GM23338 (cell line): Measurements from ENCODE around the gene SLC23A1. TPM values are rescaled to one million over a fixed set of nuclear protein-coding genes. Genes with fewer than 3 reads are reported as not detected.
"Not testable (repeated sequence)": the region's sequence is repeated elsewhere in the genome, so short reads cannot be mapped to it uniquely, and the experiment has no call there.

Experiments
- ATAC-seq: fragments of 200-7000 bp; cut with Tn5 transposase; 3 replicates; pipeline ENCODE4 v1.9.1; 2020
- DNase-seq: peaks from one replicate; pipeline ENCODE4 v3.0.0-alpha.2; 2015; ENCODE audit warnings: low spot score
- H2AFZ ChIP-seq: fragments of 200-600 bp; sonication (generic); 2 replicates; pipeline ENCODE4 v1.8.0; 2016; ENCODE audit warnings: antibody characterized with exemption, mild to moderate bottlenecking, moderate library complexity
- H3F3A ChIP-seq: fragments of 200-600 bp; sonication (generic); replicated peaks from 2 replicates; pipeline ENCODE4 v1.8.0; 2017; ENCODE audit warnings: antibody characterized with exemption, mixed run types, low read depth
- H3K27ac ChIP-seq: fragments of 200-600 bp; sonication (generic); 2 replicates; pipeline ENCODE4 v1.6.1; 2016; ENCODE audit warnings: low read depth
- H3K27me3 ChIP-seq: fragments of 200-600 bp; sonication (generic); 2 replicates; pipeline ENCODE4 v1.8.0; 2016; ENCODE audit warnings: mild to moderate bottlenecking, mixed run types, moderate library complexity; ENCODE audit not compliant: insufficient read depth
- H3K36me3 ChIP-seq: fragments of 200-600 bp; sonication (generic); 2 replicates; pipeline ENCODE4 v1.8.0; 2016; ENCODE audit warnings: mild to moderate bottlenecking; ENCODE audit not compliant: insufficient read depth
- H3K4me1 ChIP-seq: fragments of 200-600 bp; sonication (generic); 2 replicates; pipeline ENCODE4 v1.8.0; 2016; ENCODE audit warnings: mild to moderate bottlenecking, moderate library complexity; ENCODE audit not compliant: insufficient read depth
- H3K4me2 ChIP-seq: fragments of 200-600 bp; sonication (generic); 2 replicates; pipeline ENCODE4 v1.7.1; 2017; ENCODE audit warnings: mixed run types
- H3K4me3 ChIP-seq: fragments of 200-600 bp; sonication (generic); 2 replicates; pipeline ENCODE4 v1.6.1; 2016; ENCODE audit warnings: mixed run types
- H3K79me2 ChIP-seq: fragments of 200-600 bp; sonication (generic); replicated peaks from 2 replicates; pipeline ENCODE4 v1.8.0; 2017; ENCODE audit warnings: mild to moderate bottlenecking; ENCODE audit not compliant: insufficient read depth
- H3K9me2 ChIP-seq: fragments of 200-600 bp; sonication (generic); 2 replicates; pipeline ENCODE4 v1.8.0; 2017; ENCODE audit not compliant: insufficient read depth
- H4K20me1 ChIP-seq: fragments of 200-600 bp; sonication (generic); replicated peaks from 2 replicates; pipeline ENCODE4 v1.8.0; 2017; ENCODE audit warnings: mild to moderate bottlenecking; ENCODE audit not compliant: insufficient read depth
- H3K27ac Mint-ChIP-seq: 2 replicates; pipeline ENCODE4 v1.8.0; 2020; ENCODE audit warnings: inconsistent platforms, mild to moderate bottlenecking, moderate library complexity, mixed read lengths
- H3K27me3 Mint-ChIP-seq: 3 replicates; pipeline ENCODE4 v1.8.0; 2022; ENCODE audit warnings: low read depth, mild to moderate bottlenecking, moderate library complexity, mixed read lengths, inconsistent platforms; ENCODE audit not compliant: insufficient read depth, poor library complexity
- H3K36me3 Mint-ChIP-seq: 3 replicates; pipeline ENCODE4 v1.8.0; 2021; ENCODE audit warnings: low read depth, mild to moderate bottlenecking, inconsistent platforms, moderate library complexity, mixed read lengths
- H3K4me1 Mint-ChIP-seq: 3 replicates; pipeline ENCODE4 v1.8.0; 2020; ENCODE audit warnings: mild to moderate bottlenecking, inconsistent platforms, mixed read lengths
- H3K4me3 Mint-ChIP-seq: 3 replicates; pipeline ENCODE4 v1.8.0; 2021; ENCODE audit warnings: moderate library complexity, mild to moderate bottlenecking, inconsistent platforms, mixed read lengths
- H3K9me3 Mint-ChIP-seq: 3 replicates; pipeline ENCODE4 v1.8.0; 2020; ENCODE audit warnings: moderate library complexity, mild to moderate bottlenecking, inconsistent platforms, mixed read lengths
- CREB1 ChIP-seq: fragments of 250-450 bp; sonication (Bioruptor Pico); IDR thresholded peaks from 2 replicates; pipeline ENCODE4 v1.5.0; 2020; ENCODE audit warnings: low read depth, mild to moderate bottlenecking, moderate library complexity
- ETS1 ChIP-seq: IDR thresholded peaks from 2 replicates; pipeline ENCODE4 v1.6.1; 2016; ENCODE audit warnings: antibody characterized with exemption
- EZH2 ChIP-seq: fragments of 200-600 bp; sonication (generic); IDR thresholded peaks from one replicate; pipeline ENCODE4 v1.8.0; 2017; ENCODE audit warnings: antibody characterized with exemption, mild to moderate bottlenecking, low read depth; ENCODE audit not compliant: unreplicated experiment
- EZH2phosphoT487 ChIP-seq: fragments of 200-600 bp; sonication (generic); IDR thresholded peaks from one replicate; pipeline ENCODE4 v1.8.1; 2018; ENCODE audit warnings: antibody characterized with exemption; ENCODE audit not compliant: unreplicated experiment
- JUNB ChIP-seq: IDR thresholded peaks from one replicate; pipeline ENCODE4 v1.6.1; 2016; ENCODE audit warnings: antibody characterized with exemption; ENCODE audit not compliant: unreplicated experiment
- NANOG ChIP-seq: IDR thresholded peaks from 2 replicates; pipeline ENCODE4 v1.6.1; 2016; ENCODE audit warnings: antibody characterized with exemption, borderline replicate concordance
- POLR2AphosphoS5 ChIP-seq: IDR thresholded peaks from 2 replicates; pipeline ENCODE4 v1.6.1; 2016; ENCODE audit warnings: antibody characterized with exemption, low read depth
- REST ChIP-seq: IDR thresholded peaks from one replicate; pipeline ENCODE4 v1.6.1; 2018; ENCODE audit warnings: antibody characterized with exemption; ENCODE audit not compliant: unreplicated experiment
- ZNF114 ChIP-seq: fragments of 250-450 bp; sonication (Bioruptor Pico); IDR thresholded peaks from 2 replicates; pipeline ENCODE4 v1.5.0; 2020; ENCODE audit warnings: mild to moderate bottlenecking, moderate library complexity
- ZNF331 ChIP-seq: fragments of 250-450 bp; sonication (Bioruptor Pico); IDR thresholded peaks from 2 replicates; pipeline ENCODE4 v1.5.0; 2020; ENCODE audit warnings: low read depth, mild to moderate bottlenecking, moderate library complexity
- ZNF462 ChIP-seq: fragments of 250-450 bp; sonication (Bioruptor Pico); IDR thresholded peaks from 2 replicates; pipeline ENCODE4 v1.5.0; 2020; ENCODE audit warnings: mild to moderate bottlenecking, moderate library complexity
- polyA plus RNA-seq: library from polyadenylated mRNA; unstranded; fragments of >200 nt; fragmentation: Nextera tagmentation; extraction: Ambion mirVana; gene quantifications from 2 replicates; pipeline ENCODE4 v1.2.1, GENCODE V29; 2016
- total RNA-seq: library from RNA; depleted of rRNA; stranded (reverse); fragments of >200 nt; shearing (Covaris generic); gene quantifications from 2 replicates; pipeline ENCODE4 v1.2.3, GENCODE V29; 2014

SLC23A1 gene
- total and polyA plus RNA-seq, 2 experiments from 2014 or later, result 0.29 TPM; not detected in 1

GRCh38 chr5:139387611-139388197 lies 4.6 kb upstream of the SLC23A1 start:
- 0 out of 3 replicates have a peak overlapping the region, but pooled peaks have one; percentile 41 for H3K4me3 Mint-ChIP-seq
- no peaks in the 10 kb centered on the region for H3K9me3 Mint-ChIP-seq
- Histone ChIP-seq H3K36me3 (no peaks in the 10 kb centered on the region), H3F3A (0 out of 2 replicates have a peak, but pooled peaks cover 4% of the 10 kb centered on the region), H3K79me2 (no peaks in the 10 kb centered on the region), H3K4me2 (peak overlapping the region; percentile 74; the same call in 1 of the 2 replicates), H3K9me2 (no peaks in the 10 kb centered on the region), H3K27me3 (peaks cover 8% of the 10 kb centered on the region), H4K20me1 (no peaks in the 10 kb centered on the region), H3K27ac (no peak overlapping the region), H3K4me3 (no peak overlapping the region), H2AFZ (peak overlapping the region; percentile 89), H3K4me1 (peaks cover 16% of the 10 kb centered on the region)
- H3K4me1 Mint-ChIP-seq, result peaks cover 31% of the 10 kb centered on the region
- peak overlapping the region; percentile 84 for H3K27ac Mint-ChIP-seq
- H3K27me3 Mint-ChIP-seq, result peaks cover 29% of the 10 kb centered on the region
- no peaks in the 10 kb centered on the region; the same call in 2 of the 3 replicates for H3K36me3 Mint-ChIP-seq
- no peak for TF ChIP-seq ZNF462 (CRISPR knock-in tag)
- no peak for TF ChIP-seq ZNF331 (CRISPR knock-in tag)
- no peak for TF ChIP-seq ETS1
- TF ChIP-seq EZH2phosphoT487, result no peak
- TF ChIP-seq EZH2, result no peak
- no peak for TF ChIP-seq REST
- no peak for TF ChIP-seq CREB1 (CRISPR knock-in tag)
- TF ChIP-seq POLR2AphosphoS5, result no peak
- TF ChIP-seq ZNF114 (CRISPR knock-in tag), result no peak
- no peak for TF ChIP-seq JUNB
- no peak for TF ChIP-seq NANOG
- ATAC-seq, result no peak
- no peak for DNase-seq

GRCh38 chr5:139386956-139387355 lies 3.9 kb upstream of the SLC23A1 start:
- DNase-seq, H3K4me3 ChIP-seq, H2AFZ ChIP-seq, H4K20me1 ChIP-seq, H3K9me3 Mint-ChIP-seq, H3K36me3 ChIP-seq, H3K4me2 ChIP-seq, H3K27me3 ChIP-seq, H3K27ac Mint-ChIP-seq, H3K4me3 Mint-ChIP-seq, H3K27ac ChIP-seq, ATAC-seq, H3K36me3 Mint-ChIP-seq, H3K79me2 ChIP-seq, H3K9me2 ChIP-seq, H3F3A ChIP-seq: not testable (repeated sequence)
- Mint-ChIP-seq H3K4me1 (peaks cover 35% of the 10 kb centered on the region), H3K27me3 (peaks cover 25% of the 10 kb centered on the region)
- H3K4me1 ChIP-seq, result peaks cover 16% of the 10 kb centered on the region
